GM19452 (cell line): ENCODE data around the gene ARSB.
"Not testable (repeated sequence)": the region's sequence is repeated elsewhere in the genome, so short reads cannot be mapped to it uniquely, and the experiment has no call there.

Experiments
- ATAC-seq: cut with Tn5 transposase; IDR thresholded peaks from one replicate; pipeline ENCODE4 v1.9.1; 2021; ENCODE audit not compliant: unreplicated experiment

Gene ARSB

DNA sequence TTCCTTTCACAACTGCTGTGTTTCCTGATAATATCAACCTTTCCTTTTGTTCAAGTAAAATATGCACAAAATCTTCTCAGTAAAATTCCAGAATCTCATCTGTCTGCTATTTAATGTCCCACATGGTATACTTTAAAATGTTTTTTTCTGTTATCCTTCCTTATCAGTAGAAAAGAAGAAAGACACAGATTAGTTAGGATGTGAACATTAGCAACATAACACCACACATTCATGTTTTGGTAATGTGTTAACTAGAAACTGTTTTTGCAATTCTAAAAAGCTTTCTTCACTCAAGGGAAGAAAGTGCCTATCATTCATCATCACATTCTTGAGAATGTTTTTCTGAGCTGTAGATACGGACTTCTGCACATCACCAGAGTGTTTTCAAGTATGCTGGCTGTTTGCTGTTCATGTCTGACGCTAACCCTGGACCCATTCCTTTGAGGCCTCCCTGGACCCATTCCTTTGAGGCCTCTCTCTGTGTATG is 10.5 kb upstream of the ARSB start:
- no peak for ATAC-seq

DNA sequence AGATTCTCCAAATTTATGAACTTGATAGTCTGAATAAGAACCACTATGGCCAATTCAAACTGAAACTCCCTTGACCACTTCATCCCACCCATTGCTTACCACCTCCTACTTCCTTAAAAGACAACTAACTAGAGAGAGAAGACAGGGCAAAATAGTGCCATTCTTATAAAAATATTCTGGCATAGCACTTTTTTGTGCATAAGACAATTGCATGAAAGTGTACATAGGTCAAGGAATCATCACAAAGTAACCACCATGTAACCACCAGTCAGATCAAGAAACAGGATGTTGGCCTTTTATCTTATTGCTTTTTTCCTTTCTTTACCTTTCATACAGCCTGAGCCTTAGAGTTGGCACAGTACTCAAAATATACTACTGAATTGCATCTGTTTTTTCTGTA is 8.1 kb upstream of the ARSB start:
- ATAC-seq: no peak

DNA sequence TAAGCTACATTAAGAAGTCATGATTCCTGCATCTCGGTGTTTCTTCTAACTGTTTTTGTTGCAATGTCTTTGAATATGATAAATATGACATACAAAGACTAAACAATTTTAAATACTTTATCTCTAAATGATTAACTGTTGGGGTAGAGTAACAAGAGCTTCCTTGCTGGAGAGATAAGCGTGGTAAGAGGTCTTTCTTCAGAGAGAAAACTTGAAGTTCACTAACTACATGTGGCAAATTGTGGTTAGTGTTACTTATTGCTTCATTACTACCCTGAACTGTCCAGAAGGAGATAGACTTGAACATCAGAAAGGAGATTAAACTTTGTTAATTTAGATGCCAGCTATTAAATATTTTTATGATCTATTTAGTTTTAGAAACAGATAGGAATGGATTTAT is 7.0 kb upstream of the ARSB start:
- ATAC-seq: no peak

DNA sequence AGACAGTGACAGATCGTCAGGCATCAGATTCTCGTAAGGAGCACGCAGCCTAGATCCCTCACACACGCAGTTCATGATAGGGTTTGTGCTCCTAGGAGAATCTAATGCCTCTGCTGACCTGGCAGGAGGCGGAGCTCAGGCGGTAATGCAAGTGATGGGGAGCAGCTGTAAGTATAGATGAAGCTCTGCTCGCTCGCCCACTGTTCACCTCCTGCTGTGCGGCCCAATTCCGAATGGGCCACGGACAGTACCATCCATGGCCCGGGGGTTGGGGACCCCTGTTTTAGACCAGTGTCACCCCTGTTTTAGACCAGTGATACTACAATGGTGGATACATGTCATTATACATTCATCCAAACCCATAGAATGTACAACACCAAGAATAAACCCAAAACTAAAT is 4.0 kb upstream of the ARSB start:
- no peak for ATAC-seq

DNA sequence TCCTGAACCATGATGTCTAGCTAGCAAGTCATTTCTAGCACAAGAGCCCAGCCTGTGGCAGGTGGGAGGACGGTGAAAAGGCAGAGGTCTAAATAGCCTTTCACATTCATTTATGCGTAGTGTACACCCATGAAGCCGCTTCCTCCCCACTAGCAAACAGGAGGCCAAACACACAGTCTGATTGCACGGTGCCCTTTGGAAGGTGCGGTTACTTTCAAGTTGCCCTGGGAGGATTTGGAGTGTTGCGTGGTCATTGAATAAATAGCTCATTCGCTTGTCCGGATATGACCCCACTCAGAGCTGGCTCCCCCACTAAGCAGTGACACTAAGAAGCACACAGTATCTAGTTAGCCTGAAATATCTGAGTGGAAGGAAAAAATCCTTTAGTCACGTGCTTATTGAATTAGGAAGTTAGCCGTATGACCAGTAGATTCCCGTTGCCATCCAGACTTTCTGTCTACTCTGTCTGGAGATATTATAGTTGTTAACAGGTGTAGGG is 664 bp upstream of the ARSB start:
- ATAC-seq: peak; percentile 51

DNA sequence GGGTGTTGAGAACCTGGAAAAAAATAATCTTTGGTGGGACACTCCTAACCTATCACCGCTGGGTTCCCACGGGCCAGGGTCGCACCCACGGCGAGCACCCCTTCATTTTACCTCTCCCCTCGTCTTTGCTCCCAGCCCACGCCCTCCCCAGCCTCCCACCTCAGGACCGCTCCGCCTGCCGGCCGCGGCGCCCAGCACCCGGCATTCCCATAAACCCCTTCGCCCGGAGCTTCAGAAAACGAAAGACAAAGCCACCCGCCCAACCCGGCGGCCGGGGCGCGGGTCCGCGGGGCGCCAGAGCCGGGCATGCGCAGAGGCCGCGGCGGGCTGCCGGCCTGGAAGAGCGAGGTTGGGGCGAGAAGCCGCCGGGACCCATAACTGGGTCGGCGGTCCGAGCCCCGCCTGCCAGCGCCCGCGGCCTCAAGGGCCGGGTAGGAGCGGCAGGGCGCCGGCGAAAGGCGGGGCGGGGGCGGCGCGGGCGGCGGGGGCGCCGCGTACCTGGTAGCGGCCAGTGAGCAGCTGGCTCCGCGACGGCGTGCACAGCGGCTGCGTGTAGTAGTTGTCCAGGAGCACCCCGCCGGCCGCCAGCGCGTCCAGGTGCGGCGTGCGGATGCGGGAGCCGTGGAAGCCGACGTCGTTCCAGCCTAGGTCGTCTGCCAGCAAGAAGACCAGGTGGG is 533 bp downstream of the ARSB start:
- ATAC-seq: peak; percentile 52

DNA sequence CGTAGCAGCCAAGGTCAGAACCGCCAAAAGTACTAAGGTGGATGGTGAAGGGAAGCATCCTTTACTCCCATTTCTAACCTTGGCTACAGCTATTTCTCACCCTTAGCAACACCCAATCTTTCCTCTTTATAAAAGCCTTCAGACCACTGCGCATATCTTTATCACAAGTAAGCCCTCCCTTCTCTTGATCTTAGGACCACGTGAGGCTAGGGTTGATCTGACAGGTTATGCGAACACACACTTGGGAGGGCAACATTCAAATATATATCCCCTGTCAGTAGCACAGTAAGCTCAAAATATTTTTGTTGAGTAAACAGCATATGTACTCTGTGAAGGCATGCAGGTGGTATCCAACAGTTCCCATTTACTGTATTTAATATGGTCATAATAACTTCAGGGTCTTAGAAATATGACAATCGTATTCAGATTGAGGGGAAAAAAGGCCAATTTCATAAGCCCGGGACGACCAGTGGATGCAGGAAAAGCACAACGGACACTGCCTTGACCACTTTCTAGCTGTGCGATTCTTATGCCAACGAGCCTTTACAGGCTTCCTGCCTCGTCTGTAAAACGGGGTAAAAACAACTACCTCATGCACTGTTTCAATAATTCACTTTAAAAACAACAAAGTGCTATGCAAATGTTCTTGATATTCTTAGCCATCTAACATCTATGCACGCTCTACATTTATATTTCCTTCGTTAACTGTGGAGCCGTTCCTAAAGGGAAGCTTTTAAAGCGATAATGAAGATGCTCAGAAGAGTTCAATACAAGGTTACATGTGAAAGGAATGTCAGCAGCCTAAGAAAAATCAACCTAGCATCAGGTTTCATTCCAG is 1.3 kb downstream of the ARSB start:
- ATAC-seq: no peak

DNA sequence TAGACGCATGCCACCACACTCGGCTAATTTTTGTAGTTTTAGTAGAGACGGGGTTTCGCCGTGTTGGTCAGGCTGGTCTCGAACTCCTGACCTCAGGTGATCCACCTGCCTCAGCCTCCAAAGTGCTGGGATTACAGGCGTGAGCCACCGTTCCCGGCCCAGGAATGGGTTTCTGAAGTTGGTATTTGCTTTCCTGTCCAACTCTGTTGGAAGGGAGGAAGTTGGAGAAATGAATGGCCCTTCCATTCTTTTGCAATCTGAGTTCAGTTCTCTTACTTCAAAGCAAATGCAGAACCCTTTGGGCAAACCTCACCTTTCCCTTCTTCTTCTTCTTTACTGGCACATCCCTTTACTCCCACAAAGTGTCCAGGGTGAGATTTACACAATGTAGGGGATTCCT is 1.9 kb downstream of the ARSB start:
- not testable (repeated sequence) for ATAC-seq

DNA sequence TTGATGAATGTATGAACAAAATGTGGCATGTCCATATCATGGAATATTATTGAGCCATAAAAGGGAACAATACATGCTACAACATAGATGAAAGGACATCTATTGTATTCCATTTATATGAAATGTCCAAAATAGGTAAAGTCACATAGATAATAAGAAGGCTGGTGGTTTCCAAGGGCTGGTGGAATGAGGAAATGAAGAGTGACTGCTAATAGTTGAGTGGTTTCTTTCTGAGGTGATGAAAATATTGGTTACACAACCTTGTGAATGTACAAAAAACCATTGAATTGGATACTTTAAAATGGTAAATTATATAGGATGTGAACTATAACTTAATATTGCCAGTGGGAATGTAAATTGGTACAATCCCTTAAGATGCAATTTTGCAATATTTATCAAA is 5.2 kb downstream of the ARSB start:
- ATAC-seq: no peak

DNA sequence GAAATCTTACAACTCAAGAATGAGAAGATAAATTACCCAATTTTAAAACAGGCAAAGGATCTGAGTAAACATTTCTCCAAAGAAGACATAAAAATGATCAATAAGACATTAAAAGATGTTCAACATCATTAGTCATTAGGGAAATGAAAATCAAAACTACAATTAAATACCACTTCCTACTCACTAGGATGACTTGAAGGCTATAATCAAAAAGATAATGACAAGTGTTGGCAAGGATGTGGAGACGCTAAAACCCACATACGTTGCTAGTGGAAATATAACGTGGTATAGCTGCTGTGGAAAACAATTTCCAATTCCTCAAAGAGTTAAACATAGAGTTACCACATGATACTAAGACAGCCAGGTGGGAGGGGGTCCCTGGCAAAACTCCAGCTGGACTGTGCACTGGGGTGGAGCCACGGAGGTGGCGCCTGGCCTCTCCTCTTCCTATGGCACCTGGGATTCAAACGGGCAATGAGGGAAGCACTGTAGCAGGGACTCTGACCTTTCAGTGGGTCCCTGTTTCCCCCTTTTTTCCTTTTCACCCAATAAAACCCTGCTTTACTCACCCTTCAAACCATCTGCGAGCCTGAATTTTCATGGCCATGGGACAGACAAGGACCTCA is 5.9 kb downstream of the ARSB start:
- no peak for ATAC-seq

DNA sequence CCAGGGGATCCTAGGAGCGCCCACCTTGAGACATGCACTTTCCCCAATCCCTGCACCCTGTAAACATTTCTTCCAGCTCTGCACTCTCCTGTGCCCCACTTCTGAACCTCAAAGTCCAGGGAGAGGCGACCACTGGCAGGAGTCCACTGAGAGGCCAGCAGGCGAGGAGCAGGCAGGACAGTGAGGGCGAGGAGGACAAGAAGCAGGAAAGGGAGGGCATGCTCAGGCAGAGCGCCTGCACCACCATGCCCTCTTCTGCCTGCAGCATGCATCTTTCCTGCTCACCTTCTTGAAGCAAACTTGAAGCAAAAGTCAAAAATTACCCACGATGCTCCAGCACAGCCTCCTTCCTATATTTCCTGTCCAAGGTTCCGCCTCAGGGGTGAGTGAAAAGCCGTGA is 10.1 kb downstream of the ARSB start:
- ATAC-seq: no peak

DNA sequence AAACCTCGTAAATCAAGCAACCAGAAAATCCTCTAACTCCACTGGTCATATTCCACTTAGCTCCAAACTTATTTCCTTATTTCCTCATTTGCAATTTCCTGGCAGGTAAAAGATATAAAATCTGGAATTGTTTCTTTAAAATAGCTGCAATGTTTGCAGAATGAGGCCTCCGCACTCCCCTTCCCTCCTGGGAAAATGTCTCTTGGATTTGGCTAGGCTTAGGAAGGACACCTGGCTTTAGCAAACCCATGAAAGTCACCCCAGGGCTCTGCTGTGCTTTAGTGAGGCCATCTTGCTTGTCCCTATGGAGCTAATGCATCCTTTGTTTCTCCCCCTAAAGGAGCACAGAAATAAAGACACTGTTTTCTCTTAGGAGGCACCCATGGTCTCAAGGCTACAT is 10.5 kb downstream of the ARSB start:
- no peak for ATAC-seq

DNA sequence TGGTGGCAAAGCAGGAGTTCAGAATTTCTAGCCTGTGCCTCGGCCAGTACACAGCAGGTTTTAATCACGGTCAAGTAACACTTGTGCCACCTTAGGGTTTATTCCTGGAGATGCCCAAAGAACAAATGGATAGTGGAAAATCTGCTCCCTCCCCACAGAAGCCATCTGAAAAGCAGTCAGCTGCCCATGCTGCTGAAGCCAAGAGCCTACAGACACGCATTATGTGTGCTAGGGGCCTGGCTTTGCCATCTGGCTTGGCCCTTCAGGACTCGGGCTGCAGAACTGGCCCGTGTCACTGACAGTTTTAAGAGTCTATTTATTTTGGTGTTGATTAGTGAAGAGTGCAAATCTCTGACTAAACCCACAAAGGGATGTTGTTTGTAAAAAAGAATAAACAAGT is 11.1 kb downstream of the ARSB start:
- ATAC-seq: no peak

DNA sequence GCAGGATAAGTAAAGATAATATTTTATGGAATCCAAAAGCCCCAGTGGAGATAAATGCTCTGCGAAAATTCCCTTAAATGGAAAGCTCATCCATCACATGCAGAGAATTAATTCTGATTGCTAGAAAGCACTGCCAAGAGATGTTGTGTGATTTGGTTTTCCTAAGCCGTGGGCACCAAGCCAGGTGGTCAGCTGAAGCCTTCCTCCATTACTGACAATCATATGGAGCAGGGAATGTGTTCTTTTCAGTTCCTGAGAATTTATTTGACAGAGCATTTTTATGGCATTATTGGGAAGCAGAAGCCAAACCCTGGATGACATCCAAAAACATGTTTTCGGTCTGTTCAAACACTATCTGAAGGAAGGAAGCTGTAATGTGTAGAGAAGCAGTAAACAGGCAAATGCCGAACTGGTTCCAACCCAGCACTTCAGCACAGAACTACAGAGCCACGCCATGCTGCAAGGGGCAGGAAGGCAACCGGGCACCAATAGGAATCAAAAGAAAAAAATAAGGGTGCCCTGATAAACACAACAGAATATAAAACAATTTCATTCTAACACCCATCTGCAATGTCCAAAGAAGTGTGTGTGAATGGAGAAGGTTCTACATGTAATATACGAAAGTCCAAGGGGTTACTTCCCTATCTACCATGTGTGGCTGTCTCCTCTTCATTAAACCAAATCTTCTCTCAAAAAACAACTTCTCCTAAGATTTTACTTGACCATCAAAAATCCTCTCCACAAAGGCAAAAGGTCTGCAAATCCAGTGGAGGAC is 12.3 kb downstream of the ARSB start:
- no peak for ATAC-seq

DNA sequence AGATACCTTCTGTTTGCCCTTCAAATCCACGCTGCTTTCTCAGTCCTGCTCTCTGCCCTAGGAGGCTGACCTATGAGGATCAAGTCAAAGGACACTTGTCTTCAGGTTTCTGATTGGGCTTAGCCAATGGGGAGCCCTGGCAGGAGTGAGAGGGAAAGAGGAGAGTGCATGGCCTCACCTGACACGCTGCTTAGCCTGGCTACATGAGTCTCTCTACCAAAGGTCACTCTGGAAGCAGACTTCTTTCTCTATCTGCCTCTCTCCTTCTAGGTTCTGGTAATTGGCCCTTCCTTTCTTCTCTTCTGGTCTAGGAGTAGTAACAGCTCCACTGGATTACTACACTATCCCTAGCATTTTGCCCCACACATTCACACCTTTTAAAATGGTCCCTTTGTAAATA is 13.1 kb downstream of the ARSB start:
- no peak for ATAC-seq

DNA sequence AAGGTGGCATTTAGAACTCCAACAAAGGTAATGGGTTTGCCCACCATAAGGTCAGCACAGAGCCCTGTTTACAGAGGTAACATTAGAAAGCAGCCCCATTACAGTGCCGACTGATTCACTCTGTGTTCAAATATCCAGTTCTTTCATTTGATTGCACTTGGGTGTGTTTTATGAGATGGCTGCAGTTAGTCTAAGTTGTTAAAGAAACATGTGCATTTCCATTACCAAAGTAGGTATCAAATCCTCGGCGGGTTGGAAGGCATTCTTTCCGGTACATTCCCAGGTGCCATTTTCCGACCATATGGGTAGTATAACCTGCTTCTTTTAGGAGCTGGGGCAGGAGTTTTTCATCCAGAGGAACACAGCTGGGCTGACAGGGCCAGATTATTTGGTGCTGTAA is 16.3 kb downstream of the ARSB start:
- ATAC-seq: no peak

DNA sequence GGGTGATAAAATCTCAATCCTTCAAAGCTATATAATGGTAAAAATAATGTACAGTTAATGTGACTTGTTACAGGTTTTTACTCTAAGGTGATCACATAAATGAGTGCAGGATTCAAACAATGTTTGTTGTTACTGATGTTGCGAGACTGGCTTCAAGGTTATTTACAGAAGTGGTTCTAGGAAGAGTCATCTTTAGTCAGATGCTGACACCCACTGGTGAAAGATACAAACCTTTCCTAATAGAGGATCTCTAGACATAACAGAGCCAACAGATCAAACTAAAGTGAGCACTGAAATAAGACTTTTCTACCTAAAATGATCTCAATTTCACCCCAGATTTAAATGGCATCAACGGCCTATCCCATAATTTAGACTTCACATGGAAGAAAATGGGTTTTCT is 20.2 kb downstream of the ARSB start:
- no peak for ATAC-seq

DNA sequence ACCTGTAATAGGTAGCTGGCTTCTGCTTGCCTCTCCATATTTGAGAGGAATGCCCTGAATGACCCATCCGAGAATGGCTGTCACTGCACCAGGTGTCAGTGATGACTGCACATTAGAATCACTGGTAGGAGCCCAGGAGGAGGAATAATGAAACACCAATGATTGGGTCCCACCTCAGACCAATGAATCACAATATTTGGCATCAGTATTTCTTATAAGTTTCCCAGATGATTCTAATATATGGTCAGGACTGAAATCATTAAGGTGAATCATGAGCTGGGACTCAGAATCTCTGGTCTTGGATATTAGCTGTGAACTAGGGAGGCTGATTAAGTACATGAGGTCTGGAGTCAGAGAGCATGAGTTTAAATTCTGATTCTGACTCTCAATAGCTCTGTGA is 23.4 kb downstream of the ARSB start:
- ATAC-seq: no peak

DNA sequence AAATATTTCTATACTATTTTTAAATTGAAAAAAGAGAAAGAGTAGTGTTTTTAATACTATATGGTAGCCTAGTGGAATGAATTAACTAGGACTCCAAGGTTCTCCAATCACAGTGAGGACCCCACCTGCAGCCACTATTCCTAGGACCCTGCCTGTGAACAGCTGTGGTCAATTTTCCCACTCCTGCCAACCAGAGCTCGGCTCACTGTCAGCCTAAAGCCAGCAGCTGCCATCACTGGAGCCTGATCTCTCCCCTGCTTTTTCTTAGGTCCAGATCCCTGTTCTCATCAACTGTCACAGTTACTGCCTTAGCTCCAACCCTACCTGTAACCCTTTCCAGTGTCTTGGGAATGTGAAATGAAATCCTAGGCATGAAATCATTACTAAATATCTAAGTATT is 25.3 kb downstream of the ARSB start:
- ATAC-seq: no peak

DNA sequence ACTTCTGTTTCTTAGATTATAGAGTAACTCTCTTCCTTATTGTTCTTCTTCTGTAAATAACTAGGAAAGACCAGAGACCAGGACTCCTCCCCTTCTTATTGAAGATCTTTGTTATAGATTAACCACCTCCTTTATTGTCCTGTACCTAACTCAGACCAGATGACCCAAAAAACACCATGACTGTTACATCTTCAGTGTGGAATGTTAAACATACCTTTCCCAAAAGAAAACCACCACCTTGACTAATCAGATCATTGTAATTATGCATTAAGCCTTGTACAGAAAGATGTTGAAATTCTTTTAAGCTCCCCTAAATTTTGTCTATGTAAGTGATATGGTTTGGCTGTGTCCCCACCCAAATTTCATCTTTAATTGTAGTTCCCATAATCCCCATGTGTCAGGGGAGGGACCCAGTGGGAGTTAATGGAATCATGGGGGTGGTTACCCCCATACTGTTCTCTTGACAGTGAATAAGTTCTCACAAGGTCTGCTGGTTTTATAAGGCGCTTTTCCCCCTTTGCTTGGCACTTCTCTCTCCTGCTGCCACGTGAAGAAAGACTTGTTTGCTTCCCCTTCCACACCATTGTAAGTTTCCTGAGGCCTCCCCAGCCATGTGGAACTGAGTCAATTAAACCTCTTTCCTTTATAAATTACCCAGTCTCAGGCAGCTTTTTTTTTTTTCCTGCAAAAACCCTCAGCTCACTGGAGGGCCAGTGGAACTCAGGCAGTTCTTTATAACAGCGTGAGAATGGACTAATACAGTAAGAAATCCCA is 26.3 kb downstream of the ARSB start:
- ATAC-seq: no peak
